Superior temporal gyrus (tissue), 1 donor: ENCODE data around the gene SLC4A11.

Experiments
- DNase-seq: peaks from one replicate; pipeline ENCODE4 v3.0.0-alpha.2; 2016; ENCODE audit errors: extremely low spot score

The SLC4A11 gene

GRCh38 chr20:3246682-3247081 lies 7.7 kb upstream of the SLC4A11 start:
- DNase-seq = no peak

- DNase-seq = no peak
Measured at GRCh38 chr20:3245711-3246110, 6.7 kb upstream of the SLC4A11 start.

- DNase-seq = no peak
Measured at GRCh38 chr20:3245156-3245555, 6.2 kb upstream of the SLC4A11 start.

GRCh38 chr20:3244613-3245012 lies 5.6 kb upstream of the SLC4A11 start:
- DNase-seq = no peak

GRCh38 chr20:3243718-3244358 lies 4.8 kb upstream of the SLC4A11 start:
- DNase-seq = no peak

- no peak for DNase-seq
Measured at GRCh38 chr20:3242172-3242692, 3.2 kb upstream of the SLC4A11 start.

GRCh38 chr20:3240776-3241363 lies 1.9 kb upstream of the SLC4A11 start:
- no peak for DNase-seq

GRCh38 chr20:3239867-3240775 lies 1.1 kb upstream of the SLC4A11 start:
- no peak for DNase-seq

GRCh38 chr20:3238616-3239025 lies 369 bp downstream of the SLC4A11 start:
- DNase-seq = no peak

GRCh38 chr20:3237958-3238615 lies 903 bp downstream of the SLC4A11 start:
- DNase-seq = no peak

- DNase-seq = no peak
Measured at GRCh38 chr20:3237011-3237957, 1.7 kb downstream of the SLC4A11 start.

- no peak for DNase-seq
Measured at GRCh38 chr20:3235666-3236324, 3.2 kb downstream of the SLC4A11 start.

GRCh38 chr20:3233991-3234498 lies 4.9 kb downstream of the SLC4A11 start:
- DNase-seq = no peak

- no peak for DNase-seq
Measured at GRCh38 chr20:3233131-3233990, 5.6 kb downstream of the SLC4A11 start.

- no peak for DNase-seq
Measured at GRCh38 chr20:3231889-3232588, 7.0 kb downstream of the SLC4A11 start.

- DNase-seq = no peak
Measured at GRCh38 chr20:3231116-3231515, 7.9 kb downstream of the SLC4A11 start.

GRCh38 chr20:3229798-3230197 lies 9.2 kb downstream of the SLC4A11 start:
- DNase-seq = no peak

GRCh38 chr20:3229158-3229557 lies 9.8 kb downstream of the SLC4A11 start:
- DNase-seq = no peak

- DNase-seq = no peak
Measured at GRCh38 chr20:3228750-3229032, 10.3 kb downstream of the SLC4A11 start.
